Measurements from ENCODE around the gene NIBAN1.

NIBAN1 gene

GRCh38 chr1:184994301-184994700 is 20.0 kb upstream of the NIBAN1 start:
- TF ChIP-seq ZC3H10 (CRISPR knock-in tag; IDR thresholded peaks at IDR 0.05) (no peak), ARNTL (CRISPR knock-in tag; IDR thresholded peaks at IDR 0.05; ENCODE audit: borderline replicate concordance, low read depth) (no peak), ZNF565 (CRISPR knock-in tag; conservative IDR thresholded peaks at IDR 0.05; ENCODE audit: low read depth) (no peak), TCF4 (CRISPR knock-in tag; IDR thresholded peaks at IDR 0.05; ENCODE audit: borderline replicate concordance) (no peak), CREB5 (CRISPR knock-in tag; IDR thresholded peaks at IDR 0.05; ENCODE audit: low read depth) (no peak), PPARA (CRISPR knock-in tag; IDR thresholded peaks at IDR 0.05; ENCODE audit: borderline replicate concordance) (no peak), OSR1 (CRISPR knock-in tag; IDR thresholded peaks at IDR 0.05) (no peak), ZFP3 (CRISPR knock-in tag; IDR thresholded peaks at IDR 0.05) (no peak), SNAI2 (CRISPR knock-in tag; IDR thresholded peaks at IDR 0.05) (no peak), ZNF8 (CRISPR knock-in tag; IDR thresholded peaks at IDR 0.05) (no peak), BACH2 (CRISPR knock-in tag; IDR thresholded peaks at IDR 0.05; ENCODE audit: borderline replicate concordance) (no peak), ESRRG (CRISPR knock-in tag; IDR thresholded peaks at IDR 0.05) (no peak), CSDC2 (CRISPR knock-in tag; IDR thresholded peaks at IDR 0.05) (no peak), POU6F1 (CRISPR knock-in tag; IDR thresholded peaks at IDR 0.05; ENCODE audit: borderline replicate concordance, low read depth) (no peak), GLIS3 (CRISPR knock-in tag; IDR thresholded peaks at IDR 0.05) (no peak), ZFP30 (CRISPR knock-in tag; IDR thresholded peaks at IDR 0.05) (no peak)
- ATAC-seq = no peak

DNA sequence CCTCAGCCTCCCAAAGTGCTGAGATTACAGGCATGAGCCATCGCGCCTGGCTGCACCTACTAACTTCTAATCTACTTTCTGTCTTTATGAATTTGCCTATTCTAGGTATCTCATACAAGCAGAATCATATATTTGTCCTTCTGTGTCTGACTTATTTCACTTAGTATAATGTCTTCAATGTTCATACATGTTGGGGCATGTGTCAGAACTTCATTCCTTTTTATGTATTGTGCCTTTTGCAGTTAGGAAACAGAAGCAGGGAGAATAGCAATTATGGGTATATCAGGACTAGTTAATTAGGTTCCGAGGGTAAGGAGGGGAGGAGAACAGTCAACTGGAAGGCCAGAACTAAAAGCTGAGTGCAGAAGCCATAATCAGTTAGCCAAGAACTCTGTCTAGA is 18.0 kb upstream of the NIBAN1 start:
- TF ChIP-seq CSRNP3 (CRISPR knock-in tag; IDR thresholded peaks at IDR 0.05) = no peak
- no peak for TF ChIP-seq ZNF565 (CRISPR knock-in tag; conservative IDR thresholded peaks at IDR 0.05; ENCODE audit: low read depth)
- no peak for TF ChIP-seq POU6F1 (CRISPR knock-in tag; IDR thresholded peaks at IDR 0.05; ENCODE audit: borderline replicate concordance, low read depth)
- ATAC-seq = no peak

- no peak for ATAC-seq
- TF ChIP-seq SNAI2 (CRISPR knock-in tag; IDR thresholded peaks at IDR 0.05) (no peak), CREB5 (CRISPR knock-in tag; IDR thresholded peaks at IDR 0.05; ENCODE audit: low read depth) (no peak), GLIS3 (CRISPR knock-in tag; IDR thresholded peaks at IDR 0.05) (no peak), PATZ1 (CRISPR knock-in tag; IDR thresholded peaks at IDR 0.05; ENCODE audit: borderline replicate concordance) (no peak), ESRRG (CRISPR knock-in tag; IDR thresholded peaks at IDR 0.05) (no peak), ZFP30 (CRISPR knock-in tag; IDR thresholded peaks at IDR 0.05) (no peak), PPARA (CRISPR knock-in tag; IDR thresholded peaks at IDR 0.05; ENCODE audit: borderline replicate concordance) (no peak), ARNTL (CRISPR knock-in tag; IDR thresholded peaks at IDR 0.05; ENCODE audit: borderline replicate concordance, low read depth) (no peak), ZNF8 (CRISPR knock-in tag; IDR thresholded peaks at IDR 0.05) (no peak), TOX (CRISPR knock-in tag; IDR thresholded peaks at IDR 0.05; ENCODE audit: borderline replicate concordance) (no peak), ZNF565 (CRISPR knock-in tag; conservative IDR thresholded peaks at IDR 0.05; ENCODE audit: low read depth) (no peak), TCF4 (CRISPR knock-in tag; IDR thresholded peaks at IDR 0.05; ENCODE audit: borderline replicate concordance) (no peak), BACH2 (CRISPR knock-in tag; IDR thresholded peaks at IDR 0.05; ENCODE audit: borderline replicate concordance) (no peak), POU6F1 (CRISPR knock-in tag; IDR thresholded peaks at IDR 0.05; ENCODE audit: borderline replicate concordance, low read depth) (no peak)
- TF ChIP-seq, protein P1, sequence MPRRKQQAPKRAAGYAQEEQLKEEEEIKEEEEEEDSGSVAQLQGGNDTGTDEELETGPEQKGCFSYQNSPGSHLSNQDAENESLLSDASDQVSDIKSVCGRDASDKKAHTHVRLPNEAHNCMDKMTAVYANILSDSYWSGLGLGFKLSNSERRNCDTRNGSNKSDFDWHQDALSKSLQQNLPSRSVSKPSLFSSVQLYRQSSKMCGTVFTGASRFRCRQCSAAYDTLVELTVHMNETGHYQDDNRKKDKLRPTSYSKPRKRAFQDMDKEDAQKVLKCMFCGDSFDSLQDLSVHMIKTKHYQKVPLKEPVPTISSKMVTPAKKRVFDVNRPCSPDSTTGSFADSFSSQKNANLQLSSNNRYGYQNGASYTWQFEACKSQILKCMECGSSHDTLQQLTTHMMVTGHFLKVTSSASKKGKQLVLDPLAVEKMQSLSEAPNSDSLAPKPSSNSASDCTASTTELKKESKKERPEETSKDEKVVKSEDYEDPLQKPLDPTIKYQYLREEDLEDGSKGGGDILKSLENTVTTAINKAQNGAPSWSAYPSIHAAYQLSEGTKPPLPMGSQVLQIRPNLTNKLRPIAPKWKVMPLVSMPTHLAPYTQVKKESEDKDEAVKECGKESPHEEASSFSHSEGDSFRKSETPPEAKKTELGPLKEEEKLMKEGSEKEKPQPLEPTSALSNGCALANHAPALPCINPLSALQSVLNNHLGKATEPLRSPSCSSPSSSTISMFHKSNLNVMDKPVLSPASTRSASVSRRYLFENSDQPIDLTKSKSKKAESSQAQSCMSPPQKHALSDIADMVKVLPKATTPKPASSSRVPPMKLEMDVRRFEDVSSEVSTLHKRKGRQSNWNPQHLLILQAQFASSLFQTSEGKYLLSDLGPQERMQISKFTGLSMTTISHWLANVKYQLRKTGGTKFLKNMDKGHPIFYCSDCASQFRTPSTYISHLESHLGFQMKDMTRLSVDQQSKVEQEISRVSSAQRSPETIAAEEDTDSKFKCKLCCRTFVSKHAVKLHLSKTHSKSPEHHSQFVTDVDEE (CRISPR knock-in tag; IDR thresholded peaks at IDR 0.05) = no peak
These were observed 15.9 kb upstream of the NIBAN1 start for GRCh38 chr1:184990204-184990603.

Measured in SK-N-SH treated with all-trans-retinoic acid at 6 μM for 48 hours (cell line).